ENCODE results near the gene EAPP.

DNA sequence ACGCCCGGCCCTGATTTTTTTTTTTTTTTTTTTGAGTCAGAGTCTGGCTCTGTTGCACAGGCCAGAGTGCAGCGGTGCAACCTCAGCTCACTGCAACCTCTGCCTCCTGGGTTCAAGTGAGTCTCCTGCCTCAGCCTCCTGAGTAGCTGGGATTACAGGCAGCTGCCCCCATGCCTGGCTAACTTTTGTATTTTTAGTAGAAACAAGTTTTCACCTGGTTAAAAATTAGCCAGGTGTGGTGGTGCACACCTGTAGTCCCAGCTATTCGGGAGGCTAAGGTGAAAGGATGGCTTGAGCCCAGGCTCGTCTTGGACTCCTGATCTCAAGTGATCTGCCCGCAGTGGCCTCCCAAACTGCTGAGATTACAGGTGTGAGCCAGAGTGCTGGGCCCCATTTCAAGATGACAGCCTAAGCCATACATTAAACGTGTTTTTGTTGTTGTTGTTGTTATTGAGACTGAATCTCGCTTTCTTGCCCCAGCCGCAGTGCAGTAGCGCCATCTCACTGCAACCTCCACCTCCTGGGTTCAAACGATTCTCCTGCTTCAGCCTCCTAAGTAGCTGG is 42.7 kb upstream of the EAPP start:
- TF ChIP-seq POLR2A (IDR thresholded peaks at IDR 0.05) (no peak), POLR2AphosphoS5 (IDR thresholded peaks at IDR 0.05) (no peak)
- TF ChIP-seq, protein P1, sequence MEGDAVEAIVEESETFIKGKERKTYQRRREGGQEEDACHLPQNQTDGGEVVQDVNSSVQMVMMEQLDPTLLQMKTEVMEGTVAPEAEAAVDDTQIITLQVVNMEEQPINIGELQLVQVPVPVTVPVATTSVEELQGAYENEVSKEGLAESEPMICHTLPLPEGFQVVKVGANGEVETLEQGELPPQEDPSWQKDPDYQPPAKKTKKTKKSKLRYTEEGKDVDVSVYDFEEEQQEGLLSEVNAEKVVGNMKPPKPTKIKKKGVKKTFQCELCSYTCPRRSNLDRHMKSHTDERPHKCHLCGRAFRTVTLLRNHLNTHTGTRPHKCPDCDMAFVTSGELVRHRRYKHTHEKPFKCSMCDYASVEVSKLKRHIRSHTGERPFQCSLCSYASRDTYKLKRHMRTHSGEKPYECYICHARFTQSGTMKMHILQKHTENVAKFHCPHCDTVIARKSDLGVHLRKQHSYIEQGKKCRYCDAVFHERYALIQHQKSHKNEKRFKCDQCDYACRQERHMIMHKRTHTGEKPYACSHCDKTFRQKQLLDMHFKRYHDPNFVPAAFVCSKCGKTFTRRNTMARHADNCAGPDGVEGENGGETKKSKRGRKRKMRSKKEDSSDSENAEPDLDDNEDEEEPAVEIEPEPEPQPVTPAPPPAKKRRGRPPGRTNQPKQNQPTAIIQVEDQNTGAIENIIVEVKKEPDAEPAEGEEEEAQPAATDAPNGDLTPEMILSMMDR (IDR thresholded peaks at IDR 0.05): no peak

Measured in transverse colon (tissue), 4 donors.